ENCODE measurements around the gene ZNF785.

DNA sequence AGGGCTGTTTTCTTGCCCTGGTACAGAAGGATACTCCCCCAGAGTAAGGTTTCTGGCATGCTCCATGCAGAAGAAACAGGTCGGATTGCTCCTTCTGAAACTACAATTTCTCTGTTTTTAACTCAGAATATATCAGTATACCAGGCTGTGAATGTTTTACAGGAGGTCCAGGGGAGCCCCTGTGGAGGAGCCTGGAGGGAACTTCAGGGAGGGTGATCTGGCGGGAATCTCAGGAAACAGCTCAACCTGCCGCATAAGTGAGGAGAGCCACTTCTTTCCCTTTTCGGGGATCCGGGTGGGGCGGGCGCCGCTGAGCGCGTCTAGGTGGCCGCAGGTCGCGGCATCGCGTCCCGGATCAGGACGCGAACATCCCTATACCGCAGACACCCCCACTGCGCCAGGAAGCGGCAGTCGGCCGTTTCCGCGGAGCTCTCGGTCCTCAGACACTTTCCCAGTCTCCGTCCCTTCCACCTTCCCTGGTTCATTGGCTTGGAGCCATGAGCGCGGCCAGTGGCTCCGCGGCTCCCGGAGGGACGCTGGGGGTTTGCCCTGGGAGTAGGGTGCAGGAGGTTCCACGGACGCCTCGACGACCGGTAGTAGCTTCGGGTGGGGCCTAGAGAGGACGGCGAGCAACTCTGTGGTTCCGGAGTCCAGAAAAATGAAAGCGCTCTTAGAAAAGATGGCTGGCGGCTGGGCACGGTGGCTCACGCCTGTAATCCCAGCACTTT is 24.2 kb downstream of the ZNF785 start:
- TF ChIP-seq, protein P1, sequence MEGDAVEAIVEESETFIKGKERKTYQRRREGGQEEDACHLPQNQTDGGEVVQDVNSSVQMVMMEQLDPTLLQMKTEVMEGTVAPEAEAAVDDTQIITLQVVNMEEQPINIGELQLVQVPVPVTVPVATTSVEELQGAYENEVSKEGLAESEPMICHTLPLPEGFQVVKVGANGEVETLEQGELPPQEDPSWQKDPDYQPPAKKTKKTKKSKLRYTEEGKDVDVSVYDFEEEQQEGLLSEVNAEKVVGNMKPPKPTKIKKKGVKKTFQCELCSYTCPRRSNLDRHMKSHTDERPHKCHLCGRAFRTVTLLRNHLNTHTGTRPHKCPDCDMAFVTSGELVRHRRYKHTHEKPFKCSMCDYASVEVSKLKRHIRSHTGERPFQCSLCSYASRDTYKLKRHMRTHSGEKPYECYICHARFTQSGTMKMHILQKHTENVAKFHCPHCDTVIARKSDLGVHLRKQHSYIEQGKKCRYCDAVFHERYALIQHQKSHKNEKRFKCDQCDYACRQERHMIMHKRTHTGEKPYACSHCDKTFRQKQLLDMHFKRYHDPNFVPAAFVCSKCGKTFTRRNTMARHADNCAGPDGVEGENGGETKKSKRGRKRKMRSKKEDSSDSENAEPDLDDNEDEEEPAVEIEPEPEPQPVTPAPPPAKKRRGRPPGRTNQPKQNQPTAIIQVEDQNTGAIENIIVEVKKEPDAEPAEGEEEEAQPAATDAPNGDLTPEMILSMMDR (IDR thresholded peaks at IDR 0.05) = no peak
- no peak for TF ChIP-seq POLR2A (IDR thresholded peaks at IDR 0.05; ENCODE audit: low read depth)
- no peak for TF ChIP-seq POLR2AphosphoS5 (IDR thresholded peaks at IDR 0.05)

All from esophagus muscularis mucosa (tissue), 3 donors.